Mesenchymal stem cell (in vitro differentiated cells and primary cell): ENCODE results near the gene PCDHGA7.
"Not testable (repeated sequence)": the region's sequence is repeated elsewhere in the genome, so short reads cannot be mapped to it uniquely, and the experiment has no call there.

Experiments used
- DNase-seq: peaks from one replicate; pipeline ENCODE4 v3.0.0-alpha.2; 2013
- H2AFZ ChIP-seq: one replicate; pipeline ENCODE4 v1.6.1; 2013; ENCODE audit warnings: low read depth, mild to moderate bottlenecking, control low read depth, inconsistent platforms, low read length, moderate library complexity
- H2AK5ac ChIP-seq: 2 replicates; pipeline ENCODE4 v1.6.1; 2013; ENCODE audit warnings: low read length, moderate library complexity, mild to moderate bottlenecking, inconsistent platforms; ENCODE audit not compliant: severe bottlenecking
- H2BK120ac ChIP-seq: one replicate; pipeline ENCODE4 v1.6.1; 2013; ENCODE audit warnings: low read depth, mild to moderate bottlenecking, inconsistent platforms, low read length, moderate library complexity
- H2BK12ac ChIP-seq, 2 experiments: one replicate each; pipeline ENCODE4 v1.6.1; 2013; ENCODE audit warnings: inconsistent platforms in 2 of 2, low read length in 2 of 2, mild to moderate bottlenecking in 2 of 2, moderate library complexity in 2 of 2, control low read depth in 1 of 2
- H2BK15ac ChIP-seq: one replicate; pipeline ENCODE4 v1.6.1; 2013; ENCODE audit warnings: mild to moderate bottlenecking, low read depth, inconsistent platforms; ENCODE audit not compliant: poor library complexity, severe bottlenecking
- H2BK5ac ChIP-seq: 2 replicates; pipeline ENCODE4 v1.6.1; 2013; ENCODE audit warnings: low read depth, mild to moderate bottlenecking, low read length, control low read depth, inconsistent platforms; ENCODE audit not compliant: poor library complexity, severe bottlenecking
- H3K14ac ChIP-seq, 2 experiments: one replicate each; pipeline ENCODE4 v1.6.1; 2013; ENCODE audit warnings: inconsistent platforms in 2 of 2, low read length in 2 of 2, control low read depth in 1 of 2, mild to moderate bottlenecking in 1 of 2, moderate library complexity in 1 of 2
- H3K18ac ChIP-seq, 2 experiments: one replicate each; pipeline ENCODE4 v1.6.1; 2013; ENCODE audit warnings: inconsistent platforms in 2 of 2, low read length in 2 of 2, control low read depth in 1 of 2, low read depth in 1 of 2, mild to moderate bottlenecking in 1 of 2
- H3K23ac ChIP-seq, 2 experiments: one replicate each; pipeline ENCODE4 v1.6.1; 2013; ENCODE audit warnings: inconsistent platforms in 2 of 2, low read length in 2 of 2, mild to moderate bottlenecking in 2 of 2, moderate library complexity in 2 of 2, control low read depth in 1 of 2
- H3K27ac ChIP-seq: 2 replicates; pipeline ENCODE4 v1.5.1; 2013; ENCODE audit warnings: mild to moderate bottlenecking, moderate library complexity, low read length, control low read depth, inconsistent platforms; ENCODE audit not compliant: poor library complexity, severe bottlenecking
- H3K27me3 ChIP-seq, 2 experiments: 2 replicates each; pipeline versions ENCODE4 v1.6.1 to v1.7.0; 2013; ENCODE audit warnings: low read length in 2 of 2, mild to moderate bottlenecking in 2 of 2, moderate library complexity in 2 of 2, control low read depth in 1 of 2, inconsistent platforms in 1 of 2; ENCODE audit not compliant: control insufficient read depth in 1 of 2, insufficient read depth in 1 of 2
- H3K36me3 ChIP-seq, 2 experiments: 2 replicates each; pipeline versions ENCODE4 v1.6.1 to v1.7.0; 2013; ENCODE audit warnings: low read length in 2 of 2, control low read depth in 1 of 2, inconsistent platforms in 1 of 2, low read depth in 1 of 2, mild to moderate bottlenecking in 1 of 2; ENCODE audit not compliant: insufficient read depth in 2 of 2, control insufficient read depth in 1 of 2
- H3K4ac ChIP-seq, 2 experiments: one replicate each; pipeline ENCODE4 v1.6.1; 2013; ENCODE audit warnings: inconsistent platforms in 2 of 2, low read length in 2 of 2, mild to moderate bottlenecking in 2 of 2, moderate library complexity in 2 of 2, control low read depth in 1 of 2, low read depth in 1 of 2
- H3K4me1 ChIP-seq: 2 replicates; pipeline ENCODE4 v1.6.1; 2013; ENCODE audit warnings: low read depth, low read length, control low read depth; ENCODE audit not compliant: control insufficient read depth, insufficient read depth
- H3K4me2 ChIP-seq: 2 replicates; pipeline ENCODE4 v1.6.1; 2013; ENCODE audit warnings: low read length, mild to moderate bottlenecking, inconsistent platforms; ENCODE audit not compliant: poor library complexity, severe bottlenecking
- H3K4me3 ChIP-seq, 2 experiments: 2 replicates each; pipeline versions ENCODE4 v1.5.1 to v1.7.0; 2013; ENCODE audit warnings: low read length in 2 of 2, mild to moderate bottlenecking in 2 of 2, control low read depth in 1 of 2, low read depth in 1 of 2; ENCODE audit not compliant: insufficient read depth in 1 of 2
- H3K79me1 ChIP-seq: replicated peaks from 2 replicates; pipeline ENCODE4 v1.6.1; 2013; ENCODE audit warnings: mild to moderate bottlenecking, control low read depth, low read length, inconsistent platforms; ENCODE audit not compliant: poor library complexity, severe bottlenecking
- H3K9ac ChIP-seq: 2 replicates; pipeline ENCODE4 v1.7.0; 2013; ENCODE audit warnings: mild to moderate bottlenecking, low read length, moderate library complexity
- H3K9me3 ChIP-seq: 2 replicates; pipeline ENCODE4 v1.7.0; 2013; ENCODE audit warnings: mild to moderate bottlenecking, low read length; ENCODE audit not compliant: control insufficient read depth
- H4K8ac ChIP-seq: one replicate; pipeline ENCODE4 v1.6.1; 2013; ENCODE audit warnings: inconsistent platforms, mild to moderate bottlenecking, low read length, moderate library complexity
- H4K91ac ChIP-seq: one replicate; pipeline ENCODE4 v1.6.1; 2013; ENCODE audit warnings: mild to moderate bottlenecking, low read length, inconsistent platforms
- WGBS: methylation state at CpG from one replicate; pipeline ENCODE4 v1.1.7; 2013; ENCODE audit warnings: mixed read lengths; 5-methylcytosine and 5-hydroxymethylcytosine counted together

PCDHGA7 gene

DNA sequence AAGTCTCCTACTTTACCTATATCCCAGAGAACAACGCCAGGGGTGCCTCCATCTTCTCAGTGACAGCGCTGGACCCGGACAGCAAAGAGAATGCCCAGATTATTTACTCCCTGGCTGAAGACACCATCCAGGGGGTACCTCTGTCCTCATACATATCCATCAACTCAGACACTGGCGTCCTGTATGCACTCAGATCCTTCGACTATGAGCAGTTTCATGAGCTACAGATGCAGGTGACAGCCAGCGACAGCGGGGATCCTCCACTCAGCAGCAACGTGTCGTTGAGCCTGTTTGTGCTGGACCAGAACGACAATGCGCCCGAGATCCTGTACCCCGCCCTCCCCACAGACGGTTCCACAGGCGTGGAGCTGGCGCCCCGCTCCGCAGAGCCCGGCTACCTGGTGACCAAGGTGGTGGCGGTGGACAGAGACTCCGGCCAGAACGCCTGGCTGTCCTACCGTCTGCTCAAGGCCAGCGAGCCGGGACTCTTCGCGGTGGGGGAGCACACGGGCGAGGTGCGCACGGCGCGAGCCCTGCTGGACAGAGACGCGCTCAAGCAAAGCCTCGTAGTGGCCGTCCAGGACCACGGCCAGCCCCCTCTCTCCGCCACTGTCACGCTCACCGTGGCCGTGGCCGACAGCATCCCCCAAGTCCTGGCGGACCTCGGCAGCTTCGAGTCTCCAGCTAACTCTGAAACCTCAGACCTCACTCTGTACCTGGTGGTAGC is 32.2 kb downstream of the PCDHGA7 start:
- not testable (repeated sequence) for H2BK12ac ChIP-seq, H3K27ac ChIP-seq, H3K18ac ChIP-seq, DNase-seq, H3K27me3 ChIP-seq, H2AFZ ChIP-seq, H3K9ac ChIP-seq, H4K91ac ChIP-seq, H3K9me3 ChIP-seq, H3K14ac ChIP-seq, H2BK15ac ChIP-seq, H3K4me1 ChIP-seq, H3K4me2 ChIP-seq, H2AK5ac ChIP-seq, H4K8ac ChIP-seq, H3K23ac ChIP-seq, H2BK120ac ChIP-seq, H3K4ac ChIP-seq, H2BK5ac ChIP-seq
- peak overlapping the region in 1 of 2 experiments; percentile 87 for H3K4me3 ChIP-seq
- peaks cover under 1 to 40% of the 10 kb centered on the region in 2 experiments for H3K36me3 ChIP-seq
- 97% methylated on average over 38 of the region's 46 CpGs for WGBS
- peaks cover 40% of the 10 kb centered on the region for H3K79me1 ChIP-seq

DNA sequence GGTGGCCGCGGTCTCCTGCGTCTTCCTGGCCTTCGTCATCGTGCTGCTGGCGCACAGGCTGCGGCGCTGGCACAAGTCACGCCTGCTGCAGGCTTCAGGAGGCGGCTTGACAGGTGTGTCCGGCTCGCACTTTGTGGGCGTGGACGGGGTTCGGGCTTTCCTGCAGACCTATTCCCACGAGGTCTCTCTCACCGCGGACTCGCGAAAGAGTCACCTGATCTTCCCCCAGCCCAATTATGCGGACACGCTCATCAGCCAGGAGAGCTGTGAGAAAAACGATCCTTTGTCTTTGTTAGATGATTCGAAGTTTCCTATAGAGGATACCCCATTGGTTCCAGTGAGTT is 32.7 kb downstream of the PCDHGA7 start:
- not testable (repeated sequence) for H4K91ac ChIP-seq, H3K4ac ChIP-seq, H3K27ac ChIP-seq, H3K27me3 ChIP-seq, H2AK5ac ChIP-seq, H3K4me1 ChIP-seq, H3K14ac ChIP-seq, H2BK5ac ChIP-seq, H2BK120ac ChIP-seq, H3K23ac ChIP-seq, H2AFZ ChIP-seq, H3K18ac ChIP-seq, H2BK15ac ChIP-seq, H3K9ac ChIP-seq, H4K8ac ChIP-seq, H2BK12ac ChIP-seq, H3K4me2 ChIP-seq, DNase-seq
- Histone ChIP-seq H3K9me3 (peaks cover 11% of the 10 kb centered on the region), H3K4me3 (peak overlapping the region in 1 of 2 experiments; percentile 68), H3K36me3 (peaks cover 4 to 38% of the 10 kb centered on the region in 2 experiments), H3K79me1 (peaks cover 38% of the 10 kb centered on the region)
- WGBS = 96% methylated on average over 24 of the region's 24 CpGs

DNA sequence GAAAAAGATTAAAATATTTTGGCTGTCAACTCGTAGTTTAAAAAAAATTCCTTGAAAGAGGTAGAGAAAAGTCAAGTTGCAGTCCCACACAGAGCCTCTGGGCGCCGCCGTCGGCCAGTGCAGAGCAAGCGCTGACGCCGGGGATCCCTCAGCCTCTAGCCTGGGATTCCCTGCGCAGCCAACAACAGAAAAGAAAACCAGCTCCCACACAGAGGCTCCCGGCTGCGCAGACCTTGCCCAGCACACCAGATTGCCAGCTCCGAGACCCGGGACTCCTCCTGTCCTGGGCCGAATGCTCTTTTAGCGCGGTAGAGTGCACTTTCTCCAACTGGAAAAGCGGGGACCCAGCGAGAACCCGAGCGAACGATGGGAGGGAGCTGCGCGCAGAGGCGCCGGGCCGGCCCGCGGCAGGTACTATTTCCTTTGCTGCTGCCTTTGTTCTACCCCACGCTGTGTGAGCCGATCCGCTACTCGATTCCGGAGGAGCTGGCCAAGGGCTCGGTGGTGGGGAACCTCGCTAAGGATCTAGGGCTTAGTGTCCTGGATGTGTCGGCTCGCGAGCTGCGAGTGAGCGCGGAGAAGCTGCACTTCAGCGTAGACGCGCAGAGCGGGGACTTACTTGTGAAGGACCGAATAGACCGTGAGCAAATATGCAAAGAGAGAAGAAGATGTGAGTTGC is 35.1 kb downstream of the PCDHGA7 start, which contains the start of gene PCDHGB7:
TSS of gene PCDHGB7 (plus strand) at position 184 of the 679 bp plus-strand sequence. CDS start at position 367, 183 bp downstream.
- not testable (repeated sequence) for H2AFZ ChIP-seq, H4K91ac ChIP-seq, H3K4me1 ChIP-seq, H2BK12ac ChIP-seq, H2BK15ac ChIP-seq, H4K8ac ChIP-seq, H3K23ac ChIP-seq, H2BK5ac ChIP-seq, H2BK120ac ChIP-seq, H3K27me3 ChIP-seq
- peak within 1 kb of the TSS; percentile 70 for H3K9ac ChIP-seq
- DNase-seq = peak; percentile 85
- peak within 1 kb of the TSS; percentile 27 to 47 for H3K4ac ChIP-seq
- peak within 1 kb of the TSS; percentile 69 for H3K27ac ChIP-seq
- peaks cover 22% of the 10 kb centered on the region for H3K9me3 ChIP-seq
- peak within 1 kb of the TSS; percentile 59 to 80 for H3K4me3 ChIP-seq
- peaks cover 4 to 53% of the 10 kb centered on the region in 2 experiments for H3K36me3 ChIP-seq
- peak within 1 kb of the TSS; percentile 46 for H2AK5ac ChIP-seq
- H3K79me1 ChIP-seq = peaks cover 49% of the 10 kb centered on the region
- H3K4me2 ChIP-seq = peak within 1 kb of the TSS; percentile 66
- peak within 1 kb of the TSS in 1 of 2 experiments; percentile 81 for H3K14ac ChIP-seq
- H3K18ac ChIP-seq = peak within 1 kb of the TSS; percentile 42 to 46
- 25% methylated on average over 42 of the region's 47 CpGs for WGBS
